Measurements from ENCODE around the gene FALEC.
A peak's percentile ranks its signal among the peaks of the same experiment; 100 is the strongest.
"Not testable (repeated sequence)": the region's sequence is repeated elsewhere in the genome, so short reads cannot be mapped to it uniquely, and the experiment has no call there.

Gene FALEC

GRCh38 chr1:150576367-150576711, 60.8 kb downstream of the FALEC start:
- no peak overlapping the region for H2AFZ ChIP-seq (ENCODE audit: low read length, unreplicated experiment)
- H3K4me1 ChIP-seq (ENCODE audit: control insufficient read depth, insufficient read depth, low read length, unreplicated experiment): peaks cover 33% of the 10 kb centered on the region
- H3K27me3 ChIP-seq (ENCODE audit: insufficient read depth, low read length): no peaks in the 10 kb centered on the region
- peaks cover 79% of the 10 kb centered on the region for H3K79me2 ChIP-seq (ENCODE audit: control insufficient read depth, insufficient read depth, low read length, unreplicated experiment)
- peak overlapping the region; percentile 97 for H3K4me3 ChIP-seq (ENCODE audit: low read depth, low read length)
- H3K36me3 ChIP-seq (ENCODE audit: insufficient read depth, low read length): peaks cover 63% of the 10 kb centered on the region
- peak overlapping the region; percentile 100 for H3K27ac ChIP-seq (ENCODE audit: low read depth, low read length)

- H3K27ac ChIP-seq (ENCODE audit: low read depth, low read length): peak overlapping the region; percentile 100
- peak overlapping the region; percentile 97 for H3K4me3 ChIP-seq (ENCODE audit: low read depth, low read length)
- no peak overlapping the region for H2AFZ ChIP-seq (ENCODE audit: low read length, unreplicated experiment)
- peaks cover 33% of the 10 kb centered on the region for H3K4me1 ChIP-seq (ENCODE audit: control insufficient read depth, insufficient read depth, low read length, unreplicated experiment)
- no peaks in the 10 kb centered on the region for H3K27me3 ChIP-seq (ENCODE audit: insufficient read depth, low read length)
- peaks cover 80% of the 10 kb centered on the region for H3K79me2 ChIP-seq (ENCODE audit: control insufficient read depth, insufficient read depth, low read length, unreplicated experiment)
- peaks cover 63% of the 10 kb centered on the region for H3K36me3 ChIP-seq (ENCODE audit: insufficient read depth, low read length)
These were observed 61.4 kb downstream of the FALEC start for GRCh38 chr1:150576794-150577556.

- H3K27me3 ChIP-seq (ENCODE audit: insufficient read depth, low read length): no peaks in the 10 kb centered on the region
- peaks cover 77% of the 10 kb centered on the region for H3K79me2 ChIP-seq (ENCODE audit: control insufficient read depth, insufficient read depth, low read length, unreplicated experiment)
- H3K27ac ChIP-seq (ENCODE audit: low read depth, low read length): peak overlapping the region; percentile 100
- peaks cover 30% of the 10 kb centered on the region for H3K4me1 ChIP-seq (ENCODE audit: control insufficient read depth, insufficient read depth, low read length, unreplicated experiment)
- H2AFZ ChIP-seq (ENCODE audit: low read length, unreplicated experiment): no peak overlapping the region
- peaks cover 60% of the 10 kb centered on the region for H3K36me3 ChIP-seq (ENCODE audit: insufficient read depth, low read length)
- peak overlapping the region; percentile 97 for H3K4me3 ChIP-seq (ENCODE audit: low read depth, low read length)
These were observed 62.2 kb downstream of the FALEC start for GRCh38 chr1:150577557-150578271.

- H2AFZ ChIP-seq (ENCODE audit: low read length, unreplicated experiment): no peak overlapping the region
- peak overlapping the region; percentile 97 for H3K4me3 ChIP-seq (ENCODE audit: low read depth, low read length)
- no peaks in the 10 kb centered on the region for H3K27me3 ChIP-seq (ENCODE audit: insufficient read depth, low read length)
- H3K4me1 ChIP-seq (ENCODE audit: control insufficient read depth, insufficient read depth, low read length, unreplicated experiment): peaks cover 22% of the 10 kb centered on the region
- H3K27ac ChIP-seq (ENCODE audit: low read depth, low read length): peak overlapping the region; percentile 100
- H3K36me3 ChIP-seq (ENCODE audit: insufficient read depth, low read length): peaks cover 52% of the 10 kb centered on the region
- peaks cover 70% of the 10 kb centered on the region for H3K79me2 ChIP-seq (ENCODE audit: control insufficient read depth, insufficient read depth, low read length, unreplicated experiment)
These were observed 62.9 kb downstream of the FALEC start for GRCh38 chr1:150578272-150579109.

- H3K27ac ChIP-seq (ENCODE audit: low read depth, low read length): peak within 1 kb of the TSS; percentile 100
- H3K27me3 ChIP-seq (ENCODE audit: insufficient read depth, low read length): no peaks in the 10 kb centered on the region
- H3K4me3 ChIP-seq (ENCODE audit: low read depth, low read length): peak within 1 kb of the TSS; percentile 97
- H3K36me3 ChIP-seq (ENCODE audit: insufficient read depth, low read length): peaks cover 49% of the 10 kb centered on the region
- H3K4me1 ChIP-seq (ENCODE audit: control insufficient read depth, insufficient read depth, low read length, unreplicated experiment): peaks cover 19% of the 10 kb centered on the region
- H2AFZ ChIP-seq (ENCODE audit: low read length, unreplicated experiment): no peak within 1 kb of the TSS
- peaks cover 65% of the 10 kb centered on the region for H3K79me2 ChIP-seq (ENCODE audit: control insufficient read depth, insufficient read depth, low read length, unreplicated experiment)
These were observed 63.8 kb downstream of the FALEC start, which contains the start of gene MCL1 for GRCh38 chr1:150579110-150579944. Gene MCL1, minus strand, starts transcription at chr1:150579610. Its CDS starts 80 bp downstream, at chr1:150579530.

GRCh38 chr1:150579945-150580642, 64.5 kb downstream of the FALEC start:
- peaks cover 42% of the 10 kb centered on the region for H3K36me3 ChIP-seq (ENCODE audit: insufficient read depth, low read length)
- peaks cover 12% of the 10 kb centered on the region for H3K4me1 ChIP-seq (ENCODE audit: control insufficient read depth, insufficient read depth, low read length, unreplicated experiment)
- no peak overlapping the region for H2AFZ ChIP-seq (ENCODE audit: low read length, unreplicated experiment)
- peaks cover 57% of the 10 kb centered on the region for H3K79me2 ChIP-seq (ENCODE audit: control insufficient read depth, insufficient read depth, low read length, unreplicated experiment)
- H3K27me3 ChIP-seq (ENCODE audit: insufficient read depth, low read length): no peaks in the 10 kb centered on the region
- peak overlapping the region; percentile 97 for H3K4me3 ChIP-seq (ENCODE audit: low read depth, low read length)
- H3K27ac ChIP-seq (ENCODE audit: low read depth, low read length): peak overlapping the region; percentile 92

GRCh38 chr1:150580966-150581365, 65.4 kb downstream of the FALEC start:
- H3K4me1 ChIP-seq (ENCODE audit: control insufficient read depth, insufficient read depth, low read length, unreplicated experiment); H3K27ac ChIP-seq (ENCODE audit: low read depth, low read length); H2AFZ ChIP-seq (ENCODE audit: low read length, unreplicated experiment); H3K4me3 ChIP-seq (ENCODE audit: low read depth, low read length); H3K27me3 ChIP-seq (ENCODE audit: insufficient read depth, low read length): not testable (repeated sequence)
- Histone ChIP-seq H3K79me2 (ENCODE audit: control insufficient read depth, insufficient read depth, low read length, unreplicated experiment) (peaks cover 48% of the 10 kb centered on the region), H3K36me3 (ENCODE audit: insufficient read depth, low read length) (peaks cover 33% of the 10 kb centered on the region)

GRCh38 chr1:150581437-150581836, 65.9 kb downstream of the FALEC start:
- peaks cover 44% of the 10 kb centered on the region for H3K79me2 ChIP-seq (ENCODE audit: control insufficient read depth, insufficient read depth, low read length, unreplicated experiment)
- not testable (repeated sequence) for H3K27me3 ChIP-seq (ENCODE audit: insufficient read depth, low read length); H3K4me3 ChIP-seq (ENCODE audit: low read depth, low read length); H2AFZ ChIP-seq (ENCODE audit: low read length, unreplicated experiment); H3K4me1 ChIP-seq (ENCODE audit: control insufficient read depth, insufficient read depth, low read length, unreplicated experiment); H3K27ac ChIP-seq (ENCODE audit: low read depth, low read length)
- peaks cover 28% of the 10 kb centered on the region for H3K36me3 ChIP-seq (ENCODE audit: insufficient read depth, low read length)

- H3K4me1 ChIP-seq (ENCODE audit: control insufficient read depth, insufficient read depth, low read length, unreplicated experiment); H3K27ac ChIP-seq (ENCODE audit: low read depth, low read length); H3K4me3 ChIP-seq (ENCODE audit: low read depth, low read length); H3K27me3 ChIP-seq (ENCODE audit: insufficient read depth, low read length); H2AFZ ChIP-seq (ENCODE audit: low read length, unreplicated experiment): not testable (repeated sequence)
- Histone ChIP-seq H3K36me3 (ENCODE audit: insufficient read depth, low read length) (peaks cover 23% of the 10 kb centered on the region), H3K79me2 (ENCODE audit: control insufficient read depth, insufficient read depth, low read length, unreplicated experiment) (peaks cover 38% of the 10 kb centered on the region)
These were observed 66.4 kb downstream of the FALEC start for GRCh38 chr1:150581962-150582361.

Data from ACC112 (cell line).